ENCODE data around the gene PTPN1. TPM values are rescaled to one million over a fixed set of nuclear protein-coding genes. Genes with fewer than 3 reads are reported as not detected.

PTPN1 gene
- total RNA-seq, 1 donor from 2014 or later, result 47.5 TPM

DNA sequence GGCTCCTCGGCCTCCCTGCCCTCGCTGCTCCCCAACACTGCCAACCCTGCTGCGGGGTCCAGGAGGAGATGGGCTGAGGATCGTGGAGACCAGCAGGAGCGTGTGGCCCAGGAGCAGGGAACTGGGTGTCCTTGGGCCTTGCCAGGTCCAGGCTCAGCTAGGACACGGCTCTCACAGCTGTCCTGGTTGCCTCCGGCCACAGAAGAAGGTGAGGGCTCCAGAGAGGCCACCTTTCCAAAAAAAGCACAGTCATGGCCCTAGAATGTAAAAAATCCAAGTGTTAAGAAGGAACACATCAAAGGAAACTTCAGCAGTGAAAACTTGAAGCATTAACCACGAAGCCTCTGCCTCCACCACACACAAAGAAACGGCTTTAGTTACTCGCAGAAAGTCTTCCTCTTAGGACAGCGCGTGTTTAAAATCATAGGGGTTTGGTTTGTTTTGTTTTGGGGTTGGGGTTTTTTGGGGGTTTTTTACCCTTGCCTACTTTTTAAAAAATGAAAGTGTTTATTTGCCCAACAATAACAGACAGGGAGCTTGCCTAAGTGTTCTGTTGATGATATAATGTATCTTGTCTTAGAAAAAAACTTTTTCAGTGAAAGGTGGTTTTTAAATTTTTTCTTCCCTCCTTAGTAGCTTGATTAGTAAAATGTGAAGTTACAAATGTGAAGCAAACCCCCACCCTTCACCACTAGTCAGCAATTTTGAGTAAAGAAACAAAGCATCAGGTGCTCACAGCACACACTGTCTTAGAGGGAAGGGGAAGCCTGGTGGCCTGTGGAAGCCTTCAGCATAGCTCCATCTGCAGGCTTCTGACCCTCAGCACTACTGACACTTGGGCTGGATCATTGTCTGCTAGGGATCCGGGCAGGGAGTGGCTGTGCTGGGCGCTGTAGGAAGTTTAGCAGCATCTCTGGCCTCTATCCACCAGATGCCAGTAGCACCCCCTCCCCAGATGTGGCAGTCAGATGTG, 60.0 kb downstream of the PTPN1 start:
- Mint-ChIP-seq H3K4me3 (ENCODE audit: unreplicated experiment) (no peak overlapping the region), H3K9me3 (ENCODE audit: unreplicated experiment) (no peaks in the 10 kb centered on the region), H3K36me3 (ENCODE audit: unreplicated experiment) (no peaks in the 10 kb centered on the region), H3K27me3 (ENCODE audit: unreplicated experiment) (peaks cover 6% of the 10 kb centered on the region), H3K27ac (ENCODE audit: unreplicated experiment) (no peak overlapping the region), H3K4me1 (ENCODE audit: low read depth, unreplicated experiment) (peaks cover 16% of the 10 kb centered on the region)
- TF ChIP-seq, protein P1, sequence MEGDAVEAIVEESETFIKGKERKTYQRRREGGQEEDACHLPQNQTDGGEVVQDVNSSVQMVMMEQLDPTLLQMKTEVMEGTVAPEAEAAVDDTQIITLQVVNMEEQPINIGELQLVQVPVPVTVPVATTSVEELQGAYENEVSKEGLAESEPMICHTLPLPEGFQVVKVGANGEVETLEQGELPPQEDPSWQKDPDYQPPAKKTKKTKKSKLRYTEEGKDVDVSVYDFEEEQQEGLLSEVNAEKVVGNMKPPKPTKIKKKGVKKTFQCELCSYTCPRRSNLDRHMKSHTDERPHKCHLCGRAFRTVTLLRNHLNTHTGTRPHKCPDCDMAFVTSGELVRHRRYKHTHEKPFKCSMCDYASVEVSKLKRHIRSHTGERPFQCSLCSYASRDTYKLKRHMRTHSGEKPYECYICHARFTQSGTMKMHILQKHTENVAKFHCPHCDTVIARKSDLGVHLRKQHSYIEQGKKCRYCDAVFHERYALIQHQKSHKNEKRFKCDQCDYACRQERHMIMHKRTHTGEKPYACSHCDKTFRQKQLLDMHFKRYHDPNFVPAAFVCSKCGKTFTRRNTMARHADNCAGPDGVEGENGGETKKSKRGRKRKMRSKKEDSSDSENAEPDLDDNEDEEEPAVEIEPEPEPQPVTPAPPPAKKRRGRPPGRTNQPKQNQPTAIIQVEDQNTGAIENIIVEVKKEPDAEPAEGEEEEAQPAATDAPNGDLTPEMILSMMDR (IDR thresholded peaks at IDR 0.05; ENCODE audit: partially characterized antibody, unreplicated experiment), result no peak
- no peak for DNase-seq

DNA sequence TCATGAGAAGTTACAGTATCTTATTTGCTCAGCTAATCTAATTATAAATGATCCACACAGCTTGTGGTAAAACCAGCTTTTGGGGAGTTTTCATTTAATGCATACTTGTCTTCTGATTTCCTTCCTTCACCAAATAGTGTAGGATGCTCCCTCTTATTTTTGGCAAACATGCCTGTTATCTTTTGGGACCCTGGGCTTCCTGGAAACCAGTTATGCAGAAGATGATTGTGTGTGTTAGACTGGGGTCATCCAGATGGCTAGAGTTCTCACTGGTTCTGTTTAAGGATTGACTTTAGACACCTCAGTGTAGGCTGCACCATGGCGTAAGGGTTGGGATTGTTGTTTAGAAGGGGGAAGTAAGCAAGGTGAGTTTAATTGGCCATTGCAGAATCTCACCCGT, 61.3 kb downstream of the PTPN1 start:
- H3K4me3 Mint-ChIP-seq (ENCODE audit: unreplicated experiment), result no peak overlapping the region
- H3K36me3 Mint-ChIP-seq (ENCODE audit: unreplicated experiment), result no peaks in the 10 kb centered on the region
- no peak for DNase-seq
- H3K27ac Mint-ChIP-seq (ENCODE audit: unreplicated experiment), result no peak overlapping the region
- H3K27me3 Mint-ChIP-seq (ENCODE audit: unreplicated experiment), result peaks cover 6% of the 10 kb centered on the region
- TF ChIP-seq, protein P1 (IDR thresholded peaks at IDR 0.05; ENCODE audit: partially characterized antibody, unreplicated experiment), result no peak
- H3K9me3 Mint-ChIP-seq (ENCODE audit: unreplicated experiment), result no peaks in the 10 kb centered on the region
- peaks cover 16% of the 10 kb centered on the region for H3K4me1 Mint-ChIP-seq (ENCODE audit: low read depth, unreplicated experiment)

DNA sequence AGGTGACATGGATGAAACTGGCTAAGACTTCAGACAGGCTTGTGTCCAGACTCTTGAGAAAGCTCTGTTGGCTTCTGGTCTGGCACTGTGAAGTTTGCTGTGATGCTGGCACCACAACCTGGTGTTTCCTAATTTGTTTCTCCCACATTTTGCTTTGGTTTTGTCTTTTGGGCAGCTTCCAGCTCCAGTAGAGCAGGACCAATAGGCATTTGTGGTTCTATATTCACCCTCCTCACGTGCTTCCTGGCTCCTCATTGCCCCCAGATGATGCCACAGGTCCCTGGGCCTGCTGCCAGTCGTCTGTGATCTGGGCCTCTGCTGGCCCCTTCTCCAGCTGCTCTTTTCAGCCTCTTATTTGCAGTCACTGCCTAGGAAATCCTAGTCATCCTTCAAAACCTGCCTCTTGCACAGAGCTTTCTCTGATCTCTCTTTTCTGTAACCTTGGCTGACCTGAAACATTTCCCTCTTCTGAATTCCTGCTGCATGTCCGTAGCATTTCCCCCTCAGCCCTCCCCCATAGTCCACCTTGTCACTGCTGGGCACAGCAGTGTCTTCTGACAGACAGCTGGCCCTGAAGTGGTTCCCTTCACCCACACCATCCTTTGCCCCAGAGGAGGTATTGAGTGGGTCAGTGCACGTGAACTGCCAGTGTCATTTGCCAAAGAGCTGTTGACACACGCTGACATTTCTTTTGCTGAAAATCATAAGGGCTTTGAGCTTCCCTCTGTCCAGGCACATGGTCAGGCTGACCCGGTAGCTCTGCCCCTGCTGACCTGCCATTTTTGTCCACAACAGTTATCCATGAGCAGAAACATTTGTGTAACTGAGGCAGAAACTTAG, 63.0 kb downstream of the PTPN1 start:
- TF ChIP-seq, protein P1 (IDR thresholded peaks at IDR 0.05; ENCODE audit: partially characterized antibody, unreplicated experiment), result no peak
- Mint-ChIP-seq H3K4me3 (ENCODE audit: unreplicated experiment) (no peak overlapping the region), H3K9me3 (ENCODE audit: unreplicated experiment) (no peaks in the 10 kb centered on the region), H3K27me3 (ENCODE audit: unreplicated experiment) (peaks cover 6% of the 10 kb centered on the region), H3K36me3 (ENCODE audit: unreplicated experiment) (no peaks in the 10 kb centered on the region), H3K27ac (ENCODE audit: unreplicated experiment) (no peak overlapping the region), H3K4me1 (ENCODE audit: low read depth, unreplicated experiment) (peaks cover 14% of the 10 kb centered on the region)
- DNase-seq, result no peak

DNA sequence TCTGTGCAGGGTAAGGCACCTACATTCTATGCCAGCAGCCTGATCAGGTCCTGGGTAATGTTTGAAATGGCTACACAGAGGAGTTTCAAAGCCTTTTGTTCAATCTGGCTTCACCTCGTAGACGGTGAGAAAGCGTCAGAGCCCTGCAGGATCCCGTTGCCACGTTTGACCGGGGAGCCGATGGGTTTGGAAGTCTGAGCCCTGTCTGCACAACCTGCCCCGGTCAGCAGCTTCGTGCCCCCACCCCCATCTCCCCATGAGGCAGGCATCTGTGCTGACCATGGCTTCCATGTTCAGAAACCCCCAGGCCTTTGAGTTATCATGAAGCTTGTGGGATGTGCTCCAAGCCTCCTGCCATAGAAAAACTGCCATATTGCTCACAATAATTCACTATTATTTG, 63.9 kb downstream of the PTPN1 start:
- no peak for DNase-seq
- Mint-ChIP-seq H3K27ac (ENCODE audit: unreplicated experiment) (no peak overlapping the region), H3K4me3 (ENCODE audit: unreplicated experiment) (no peak overlapping the region), H3K36me3 (ENCODE audit: unreplicated experiment) (no peaks in the 10 kb centered on the region), H3K27me3 (ENCODE audit: unreplicated experiment) (peaks cover 6% of the 10 kb centered on the region), H3K4me1 (ENCODE audit: low read depth, unreplicated experiment) (peaks cover 14% of the 10 kb centered on the region), H3K9me3 (ENCODE audit: unreplicated experiment) (no peaks in the 10 kb centered on the region)
- TF ChIP-seq, protein P1 (IDR thresholded peaks at IDR 0.05; ENCODE audit: partially characterized antibody, unreplicated experiment), result no peak
